HG03520 (cell line): ENCODE measurements around the gene CDKL2.
A peak's percentile ranks its signal among the peaks of the same experiment; 100 is the strongest.
"Not testable (repeated sequence)": the region's sequence is repeated elsewhere in the genome, so short reads cannot be mapped to it uniquely, and the experiment has no call there.

Source experiments
- ATAC-seq: cut with Tn5 transposase; IDR thresholded peaks from one replicate; pipeline ENCODE4 v1.9.1; 2021; ENCODE audit warnings: mild to moderate bottlenecking, moderate library complexity; ENCODE audit not compliant: unreplicated experiment

Gene CDKL2

GRCh38 chr4:75555294-75556164 is 74.8 kb downstream of the CDKL2 start, which contains the start of gene ODAPH:
Gene ODAPH, plus strand, starts transcription at chr4:75556066. Its CDS starts 17 bp downstream, at chr4:75556083.
- ATAC-seq: peak; percentile 97

- no peak for ATAC-seq
Measured at GRCh38 chr4:75552452-75552851, 77.9 kb downstream of the CDKL2 start.

- ATAC-seq: no peak
Measured at GRCh38 chr4:75549019-75549418, 81.3 kb downstream of the CDKL2 start.

GRCh38 chr4:75547647-75548387 is 82.5 kb downstream of the CDKL2 start:
- no peak for ATAC-seq

GRCh38 chr4:75545526-75545925 is 84.8 kb downstream of the CDKL2 start:
- ATAC-seq: no peak

GRCh38 chr4:75544870-75545269 is 85.5 kb downstream of the CDKL2 start:
- ATAC-seq: no peak

GRCh38 chr4:75544220-75544619 is 86.1 kb downstream of the CDKL2 start:
- not testable (repeated sequence) for ATAC-seq

- ATAC-seq: no peak
Measured at GRCh38 chr4:75542824-75543223, 87.5 kb downstream of the CDKL2 start.

GRCh38 chr4:75537308-75537707 is 93.0 kb downstream of the CDKL2 start:
- ATAC-seq: not testable (repeated sequence)

- not testable (repeated sequence) for ATAC-seq
Measured at GRCh38 chr4:75533926-75534325, 96.4 kb downstream of the CDKL2 start.

- not testable (repeated sequence) for ATAC-seq
Measured at GRCh38 chr4:75533339-75533887, 96.9 kb downstream of the CDKL2 start.

GRCh38 chr4:75531536-75532143 is 98.7 kb downstream of the CDKL2 start:
- ATAC-seq: not testable (repeated sequence)

- no peak for ATAC-seq
Measured at GRCh38 chr4:75530556-75531322, 99.6 kb downstream of the CDKL2 start.
